Kidney epithelial cell (primary cell): ENCODE results near the gene DENND1A. TPM values are rescaled to one million over a fixed set of nuclear protein-coding genes. Genes with fewer than 3 reads are reported as not detected.

Experiments
- DNase-seq: peaks from one replicate; pipeline ENCODE4 v3.0.0-alpha.2; 2010; ENCODE audit warnings: low read depth
- H3K27me3 ChIP-seq: 2 replicates; pipeline ENCODE4 v1.6.0; 2011; ENCODE audit warnings: low read length; ENCODE audit not compliant: control insufficient read depth, insufficient read depth
- H3K36me3 ChIP-seq: 2 replicates; pipeline ENCODE4 v1.5.1; 2011; ENCODE audit warnings: low read length; ENCODE audit not compliant: control insufficient read depth, insufficient read depth
- H3K4me3 ChIP-seq: 2 replicates; pipeline ENCODE4 v1.5.1; 2011; ENCODE audit warnings: low read depth, mild to moderate bottlenecking, control low read depth, low read length
- total RNA-seq: library from RNA; depleted of rRNA; stranded (reverse); fragments of >200 nt; gene quantifications from 2 replicates; pipeline ENCODE4 v1.2.3, GENCODE V29; 2015
- TF ChIP-seq, protein P1 (sequence below): IDR thresholded peaks from 2 replicates; pipeline ENCODE4 v1.5.1; 2011; ENCODE audit warnings: mild to moderate bottlenecking, moderate library complexity, low read length, control low read depth, inconsistent platforms; ENCODE audit not compliant: insufficient read depth, poor library complexity, severe bottlenecking

The DENND1A gene
- total RNA-seq, 1 donor from 2014 or later, result 14.5 TPM

DNA sequence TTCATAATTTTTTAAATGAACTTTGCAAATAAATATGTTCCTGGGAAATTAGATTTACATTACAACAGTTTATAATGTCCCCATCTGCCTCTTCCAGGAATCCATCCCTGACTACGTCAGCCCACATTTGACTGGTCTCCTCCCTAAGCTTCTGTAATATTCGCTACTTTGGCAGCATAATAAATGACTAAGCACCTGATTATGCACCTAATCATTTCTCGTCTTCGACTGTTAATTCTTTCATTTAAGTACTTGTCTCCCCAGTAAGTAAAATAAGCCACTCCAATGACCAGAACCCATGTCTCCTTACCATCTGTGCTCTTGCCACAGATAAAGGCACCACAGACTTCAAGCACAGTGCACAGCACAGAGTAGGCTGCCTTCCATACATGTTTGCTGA lies 122.7 kb downstream of the DENND1A start:
- Histone ChIP-seq H3K36me3 (no peaks in the 10 kb centered on the region), H3K27me3 (no peaks in the 10 kb centered on the region), H3K4me3 (no peak overlapping the region)
- TF ChIP-seq, protein P1, sequence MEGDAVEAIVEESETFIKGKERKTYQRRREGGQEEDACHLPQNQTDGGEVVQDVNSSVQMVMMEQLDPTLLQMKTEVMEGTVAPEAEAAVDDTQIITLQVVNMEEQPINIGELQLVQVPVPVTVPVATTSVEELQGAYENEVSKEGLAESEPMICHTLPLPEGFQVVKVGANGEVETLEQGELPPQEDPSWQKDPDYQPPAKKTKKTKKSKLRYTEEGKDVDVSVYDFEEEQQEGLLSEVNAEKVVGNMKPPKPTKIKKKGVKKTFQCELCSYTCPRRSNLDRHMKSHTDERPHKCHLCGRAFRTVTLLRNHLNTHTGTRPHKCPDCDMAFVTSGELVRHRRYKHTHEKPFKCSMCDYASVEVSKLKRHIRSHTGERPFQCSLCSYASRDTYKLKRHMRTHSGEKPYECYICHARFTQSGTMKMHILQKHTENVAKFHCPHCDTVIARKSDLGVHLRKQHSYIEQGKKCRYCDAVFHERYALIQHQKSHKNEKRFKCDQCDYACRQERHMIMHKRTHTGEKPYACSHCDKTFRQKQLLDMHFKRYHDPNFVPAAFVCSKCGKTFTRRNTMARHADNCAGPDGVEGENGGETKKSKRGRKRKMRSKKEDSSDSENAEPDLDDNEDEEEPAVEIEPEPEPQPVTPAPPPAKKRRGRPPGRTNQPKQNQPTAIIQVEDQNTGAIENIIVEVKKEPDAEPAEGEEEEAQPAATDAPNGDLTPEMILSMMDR, result no peak
- DNase-seq, result no peak

GRCh38 chr9:123806829-123807228 lies 123.1 kb downstream of the DENND1A start:
- H3K27me3 ChIP-seq, result no peaks in the 10 kb centered on the region
- TF ChIP-seq, protein P1, result no peak
- DNase-seq, result no peak
- H3K4me3 ChIP-seq, result no peak overlapping the region
- no peaks in the 10 kb centered on the region for H3K36me3 ChIP-seq

DNA sequence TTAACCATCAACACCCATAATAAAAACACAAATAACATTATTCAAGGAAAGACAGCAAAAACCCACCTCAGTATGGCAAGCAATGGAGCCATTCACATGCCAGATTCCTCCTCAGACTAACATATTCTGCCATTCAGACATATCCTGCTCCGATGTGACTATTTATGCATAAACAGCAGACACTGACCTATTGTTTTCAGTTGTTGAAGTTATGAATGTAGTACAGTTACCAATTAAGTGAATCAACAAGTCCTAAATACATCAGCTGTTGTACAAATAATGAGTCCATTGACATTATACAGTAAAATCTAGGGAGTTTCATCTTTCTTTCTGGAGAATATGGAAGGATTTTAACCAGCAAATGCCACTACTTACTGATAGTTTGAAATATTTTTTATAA lies 131.7 kb downstream of the DENND1A start:
- TF ChIP-seq, protein P1, result no peak
- Histone ChIP-seq H3K36me3 (no peaks in the 10 kb centered on the region), H3K27me3 (no peaks in the 10 kb centered on the region), H3K4me3 (no peak overlapping the region)
- DNase-seq, result no peak

DNA sequence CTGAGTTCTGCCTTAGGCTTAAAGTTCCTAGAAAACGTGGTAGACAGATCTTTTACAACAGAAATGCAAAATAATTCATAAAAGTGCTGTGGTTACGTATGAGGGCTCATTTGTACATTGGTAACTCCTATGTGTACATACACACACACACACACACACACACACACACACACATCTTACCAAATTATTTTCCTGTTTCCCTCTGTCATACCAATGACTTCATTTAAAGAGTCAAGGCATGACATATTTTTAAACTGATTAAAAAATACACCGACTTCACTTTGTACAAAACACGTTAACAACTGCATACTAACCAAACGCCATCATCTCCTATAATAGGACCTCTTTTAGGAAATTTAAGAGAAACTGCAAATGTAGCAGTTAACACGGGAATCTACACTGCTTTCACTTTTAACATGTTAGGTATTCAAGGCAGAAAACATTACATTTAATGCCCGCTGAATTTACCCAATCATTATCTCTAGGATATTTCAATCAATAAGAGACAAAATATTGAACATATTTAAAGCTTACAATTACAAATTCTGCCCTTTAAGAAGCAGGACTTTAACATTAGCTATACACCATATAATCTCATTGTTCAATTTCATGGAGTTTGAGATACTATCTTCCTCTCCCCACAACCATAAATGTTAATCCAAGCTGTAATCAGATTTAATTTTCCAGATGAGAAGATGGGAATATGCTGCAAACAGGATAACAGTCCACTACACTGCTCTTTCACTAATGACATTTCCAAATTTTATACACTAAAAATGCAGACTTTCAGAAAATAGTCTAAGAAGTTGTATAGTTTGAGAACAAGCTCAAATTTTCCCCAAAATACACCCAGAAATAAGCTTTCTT lies 133.1 kb downstream of the DENND1A start:
- no peaks in the 10 kb centered on the region for H3K36me3 ChIP-seq
- H3K27me3 ChIP-seq, result no peaks in the 10 kb centered on the region
- no peak overlapping the region for H3K4me3 ChIP-seq
- DNase-seq, result no peak
- TF ChIP-seq, protein P1, result no peak

GRCh38 chr9:123796094-123796493 lies 133.8 kb downstream of the DENND1A start:
- TF ChIP-seq, protein P1, result no peak
- H3K27me3 ChIP-seq, result no peaks in the 10 kb centered on the region
- no peak overlapping the region for H3K4me3 ChIP-seq
- no peak for DNase-seq
- no peaks in the 10 kb centered on the region for H3K36me3 ChIP-seq

DNA sequence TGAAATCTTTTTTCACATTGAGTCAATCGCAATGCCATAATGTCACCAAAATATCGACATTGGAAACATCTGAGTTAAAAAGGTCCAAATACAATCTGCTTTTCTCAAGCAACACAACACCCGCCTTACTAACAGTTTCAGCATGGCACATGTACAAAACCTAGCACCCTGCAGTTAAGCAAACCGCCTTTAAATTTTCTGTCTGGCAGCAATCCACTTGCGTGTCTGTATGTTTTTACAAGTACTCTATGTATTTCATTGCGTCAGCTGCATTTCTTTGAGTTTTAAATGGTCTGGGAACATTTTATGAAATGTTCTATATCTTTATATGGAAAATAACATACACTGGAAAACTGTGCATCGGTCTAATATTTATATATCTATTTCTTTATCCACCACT lies 134.6 kb downstream of the DENND1A start:
- TF ChIP-seq, protein P1, result no peak

More for the DNA sequence above, 134.6 kb downstream of the DENND1A start:
- H3K36me3 ChIP-seq, result no peaks in the 10 kb centered on the region
- DNase-seq, result no peak
- H3K4me3 ChIP-seq, result no peak overlapping the region
- no peaks in the 10 kb centered on the region for H3K27me3 ChIP-seq
